Fibroblast of lung (primary cell): ENCODE measurements around the gene NUB1. TPM values are rescaled to one million over a fixed set of nuclear protein-coding genes. Genes with fewer than 3 reads are reported as not detected.

Source experiments
- DNase-seq, 2 donors: peaks; one replicate each; pipeline versions ENCODE4 v3.0.0 to v3.0.0-alpha.2; 2010; ENCODE audit warnings: low read depth in 2 of 2
- H2AFZ ChIP-seq: 2 replicates; pipeline ENCODE4 v1.5.1; 2012; ENCODE audit warnings: low read length, control low read depth, inconsistent platforms
- H3K27ac ChIP-seq: 2 replicates; pipeline ENCODE4 v1.5.1; 2011; ENCODE audit warnings: low read length, control low read depth; ENCODE audit not compliant: insufficient read depth
- H3K27me3 ChIP-seq: 2 replicates; pipeline ENCODE4 v1.5.1; 2011; ENCODE audit warnings: mild to moderate bottlenecking, low read length; ENCODE audit not compliant: control insufficient read depth, insufficient read depth
- H3K36me3 ChIP-seq: 2 replicates; pipeline ENCODE4 v1.5.1; 2011; ENCODE audit warnings: low read length; ENCODE audit not compliant: control insufficient read depth, insufficient read depth
- H3K4me1 ChIP-seq: 2 replicates; pipeline ENCODE4 v1.5.1; 2011; ENCODE audit warnings: low read length; ENCODE audit not compliant: control insufficient read depth, insufficient read depth; ENCODE audit errors: extremely low read depth
- H3K4me2 ChIP-seq: 2 replicates; pipeline ENCODE4 v1.5.1; 2011; ENCODE audit warnings: low read length, control low read depth; ENCODE audit not compliant: insufficient read depth; ENCODE audit errors: extremely low read depth
- H3K4me3 ChIP-seq, 4 experiments: fragments of 200-600 bp in 1 of 4; sonication (generic) in 1 of 4; replicated peaks in 1 of 4; 2 replicates each; pipeline ENCODE4 v1.5.1; 2011 to 2016; ENCODE audit warnings: low read length in 4 of 4, low read depth in 3 of 4, mild to moderate bottlenecking in 3 of 4, control low read depth in 2 of 4, inconsistent platforms in 1 of 4, mixed read lengths in 1 of 4; ENCODE audit not compliant: insufficient read depth in 1 of 4; ENCODE audit errors: control extremely low read depth in 1 of 4
- H3K79me2 ChIP-seq: 2 replicates; pipeline ENCODE4 v1.5.1; 2012; ENCODE audit warnings: mild to moderate bottlenecking, low read length, inconsistent platforms; ENCODE audit not compliant: control insufficient read depth, insufficient read depth
- H3K9ac ChIP-seq: 2 replicates; pipeline ENCODE4 v1.5.1; 2011; ENCODE audit warnings: mild to moderate bottlenecking, low read length, control low read depth; ENCODE audit not compliant: insufficient read depth
- H3K9me3 ChIP-seq: 2 replicates; pipeline ENCODE4 v1.5.1; 2012; ENCODE audit warnings: low read depth, low read length; ENCODE audit not compliant: control insufficient read depth, insufficient read depth
- H4K20me1 ChIP-seq: 2 replicates; pipeline ENCODE4 v1.5.1; 2011; ENCODE audit warnings: low read length; ENCODE audit not compliant: control insufficient read depth, insufficient read depth; ENCODE audit errors: extremely low read depth
- EZH2 ChIP-seq: IDR thresholded peaks from 2 replicates; pipeline ENCODE4 v1.5.1; 2012; ENCODE audit warnings: low read length, control low read depth, mild to moderate bottlenecking; ENCODE audit errors: missing control alignments
- polyA plus RNA-seq, 2 donors: library from polyadenylated mRNA; depleted of rRNA in 1 of 2; stranded (reverse) in 1 of 2; unstranded in 1 of 2; fragments of >200 nt; gene quantifications; 2 replicates each; pipeline ENCODE4 v1.2.1, GENCODE V29; 2011 to 2012; ENCODE audit warnings: missing spikeins in 1 of 2
- total RNA-seq: library from RNA; depleted of rRNA; stranded (reverse); fragments of >200 nt; gene quantifications from 2 replicates; pipeline ENCODE4 v1.2.1, GENCODE V29; 2014
- TF ChIP-seq, protein P1 (sequence below), 2 donors: IDR thresholded peaks in 1 of 2; conservative IDR thresholded peaks in 1 of 2; 1 replicate in 1 of 2; 2 replicates in 1 of 2; pipeline ENCODE4 v1.5.1; 2011 to 2012; ENCODE audit warnings: low read length in 2 of 2, control low read depth in 1 of 2, inconsistent platforms in 1 of 2, low read depth in 1 of 2, mild to moderate bottlenecking in 1 of 2

NUB1 gene
- total and polyA plus RNA-seq, 2 donors (not counting 1 experiment from before 2014, with no cell fraction given), result 44.4 to 77.7 TPM

DNA sequence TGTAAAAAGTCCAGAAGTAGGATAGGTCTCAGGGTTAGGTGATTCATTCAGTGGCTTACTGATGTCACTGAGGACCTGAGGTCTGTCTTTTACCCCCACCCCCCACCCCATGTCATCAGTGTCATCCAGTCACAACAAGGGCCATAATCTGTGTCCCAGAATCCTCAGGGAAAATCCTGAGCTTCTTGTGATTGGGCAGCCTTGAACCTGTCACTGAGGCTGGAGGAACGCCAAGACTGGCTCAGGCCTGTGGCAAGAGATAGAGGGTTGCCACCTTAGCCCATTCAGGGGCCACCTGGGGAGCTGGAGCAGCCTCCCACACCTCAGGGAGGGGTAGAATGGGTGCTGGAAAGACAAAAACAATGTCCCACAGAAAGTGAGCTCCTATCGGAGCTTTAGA is 29.7 kb downstream of the NUB1 start:
- peaks cover 2% of the 10 kb centered on the region for H3K36me3 ChIP-seq
- H3K9me3 ChIP-seq, result no peaks in the 10 kb centered on the region
- no peaks in the 10 kb centered on the region for H4K20me1 ChIP-seq
- no peaks in the 10 kb centered on the region for H3K79me2 ChIP-seq
- H3K4me1 ChIP-seq, result peaks cover 15% of the 10 kb centered on the region
- no peak for DNase-seq
- no peak overlapping the region for H3K4me3 ChIP-seq
- no peak overlapping the region for H2AFZ ChIP-seq
- TF ChIP-seq, protein P1, sequence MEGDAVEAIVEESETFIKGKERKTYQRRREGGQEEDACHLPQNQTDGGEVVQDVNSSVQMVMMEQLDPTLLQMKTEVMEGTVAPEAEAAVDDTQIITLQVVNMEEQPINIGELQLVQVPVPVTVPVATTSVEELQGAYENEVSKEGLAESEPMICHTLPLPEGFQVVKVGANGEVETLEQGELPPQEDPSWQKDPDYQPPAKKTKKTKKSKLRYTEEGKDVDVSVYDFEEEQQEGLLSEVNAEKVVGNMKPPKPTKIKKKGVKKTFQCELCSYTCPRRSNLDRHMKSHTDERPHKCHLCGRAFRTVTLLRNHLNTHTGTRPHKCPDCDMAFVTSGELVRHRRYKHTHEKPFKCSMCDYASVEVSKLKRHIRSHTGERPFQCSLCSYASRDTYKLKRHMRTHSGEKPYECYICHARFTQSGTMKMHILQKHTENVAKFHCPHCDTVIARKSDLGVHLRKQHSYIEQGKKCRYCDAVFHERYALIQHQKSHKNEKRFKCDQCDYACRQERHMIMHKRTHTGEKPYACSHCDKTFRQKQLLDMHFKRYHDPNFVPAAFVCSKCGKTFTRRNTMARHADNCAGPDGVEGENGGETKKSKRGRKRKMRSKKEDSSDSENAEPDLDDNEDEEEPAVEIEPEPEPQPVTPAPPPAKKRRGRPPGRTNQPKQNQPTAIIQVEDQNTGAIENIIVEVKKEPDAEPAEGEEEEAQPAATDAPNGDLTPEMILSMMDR (conservative IDR thresholded peaks at IDR 0.05 in 1 of 2, IDR thresholded peaks at IDR 0.05 in 1 of 2; ENCODE audit: low read depth in 1 of 2, low read length in 2 of 2), result no peak
- H3K9ac ChIP-seq, result no peak overlapping the region
- no peaks in the 10 kb centered on the region for H3K27me3 ChIP-seq
- H3K4me2 ChIP-seq, result no peak overlapping the region
- H3K27ac ChIP-seq, result no peak overlapping the region

DNA sequence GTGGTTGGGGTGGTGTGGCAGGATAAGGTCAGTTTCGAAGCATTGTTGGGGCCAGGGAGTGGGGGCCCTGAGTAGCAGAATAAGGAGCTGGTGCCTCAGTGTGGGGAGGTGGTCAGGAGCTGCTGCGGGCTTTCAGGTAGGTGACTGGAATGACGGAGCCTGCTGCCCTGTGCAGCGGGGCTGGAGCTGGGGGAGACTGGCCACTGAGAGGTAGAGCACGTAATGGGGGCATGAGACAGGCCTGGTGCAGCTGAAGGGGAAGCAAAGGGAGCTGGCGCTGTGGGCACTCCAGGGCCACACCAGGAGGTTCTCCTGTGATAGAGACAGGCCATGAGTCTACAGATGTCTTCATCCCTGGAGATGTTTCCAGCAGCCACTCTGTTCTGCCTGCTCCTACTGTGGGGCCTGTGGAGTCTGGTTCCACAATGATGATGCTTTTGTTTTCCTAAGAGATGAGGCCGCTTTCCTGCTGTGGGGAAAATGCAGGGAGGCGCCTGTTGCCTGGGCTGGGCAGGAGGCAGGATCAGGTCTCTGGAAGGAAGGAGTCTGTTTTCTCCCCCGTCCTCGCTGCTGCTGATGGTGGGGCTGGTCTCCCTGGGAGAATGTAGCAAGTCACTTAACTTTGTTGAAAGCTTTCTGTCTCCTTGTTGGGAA is 31.1 kb downstream of the NUB1 start:
- TF ChIP-seq EZH2, result no peak
- TF ChIP-seq, protein P1 (conservative IDR thresholded peaks at IDR 0.05 in 1 of 2, IDR thresholded peaks at IDR 0.05 in 1 of 2; ENCODE audit: low read depth in 1 of 2, low read length in 2 of 2), result no peak
- no peaks in the 10 kb centered on the region for H3K9me3 ChIP-seq
- no peak overlapping the region for H3K4me3 ChIP-seq
- H3K4me2 ChIP-seq, result no peak overlapping the region
- H3K36me3 ChIP-seq, result peaks cover 2% of the 10 kb centered on the region
- H3K9ac ChIP-seq, result no peak overlapping the region
- no peak overlapping the region for H3K27ac ChIP-seq
- DNase-seq, result no peak
- H4K20me1 ChIP-seq, result no peaks in the 10 kb centered on the region
- no peak overlapping the region for H2AFZ ChIP-seq
- H3K79me2 ChIP-seq, result no peaks in the 10 kb centered on the region
- H3K4me1 ChIP-seq, result peaks cover 5% of the 10 kb centered on the region
- H3K27me3 ChIP-seq, result no peaks in the 10 kb centered on the region

DNA sequence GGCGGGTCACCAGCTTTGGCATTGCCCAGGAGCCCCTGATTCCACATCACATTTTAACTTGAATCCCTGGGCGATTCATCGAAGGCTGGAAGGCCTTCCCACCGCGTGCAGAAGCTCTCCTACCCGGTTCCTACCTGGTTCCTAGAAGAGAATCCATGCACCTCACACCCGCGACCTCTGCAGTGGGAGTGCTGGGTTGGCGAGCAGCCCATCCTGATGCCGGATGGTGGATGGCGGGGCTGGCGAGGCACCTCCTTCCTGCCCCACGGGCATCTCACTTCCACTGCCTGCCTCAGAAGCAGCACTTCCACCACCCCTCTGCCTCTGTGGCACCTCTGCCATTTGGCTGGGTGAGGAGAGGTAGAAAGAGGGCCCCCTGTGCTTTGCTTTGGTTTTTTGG is 32.0 kb downstream of the NUB1 start:
- Histone ChIP-seq H3K27ac (no peak overlapping the region), H3K27me3 (no peaks in the 10 kb centered on the region), H3K4me3 (no peak overlapping the region), H3K36me3 (peaks cover 2% of the 10 kb centered on the region), H3K9me3 (no peaks in the 10 kb centered on the region), H3K79me2 (no peaks in the 10 kb centered on the region), H4K20me1 (no peaks in the 10 kb centered on the region), H3K4me1 (no peaks in the 10 kb centered on the region), H3K4me2 (no peak overlapping the region), H3K9ac (no peak overlapping the region), H2AFZ (no peak overlapping the region)
- DNase-seq, result no peak
- TF ChIP-seq, protein P1 (conservative IDR thresholded peaks at IDR 0.05 in 1 of 2, IDR thresholded peaks at IDR 0.05 in 1 of 2; ENCODE audit: low read depth in 1 of 2, low read length in 2 of 2), result no peak
- TF ChIP-seq EZH2, result no peak
